ENCODE results near the gene G3BP2. TPM values are rescaled to one million over a fixed set of nuclear protein-coding genes. Genes with fewer than 3 reads are reported as not detected.
"Not testable (repeated sequence)": the region's sequence is repeated elsewhere in the genome, so short reads cannot be mapped to it uniquely, and the experiment has no call there.

Gene G3BP2
- total RNA-seq, 2 experiments from 2014 or later = 134 to 144 TPM

DNA sequence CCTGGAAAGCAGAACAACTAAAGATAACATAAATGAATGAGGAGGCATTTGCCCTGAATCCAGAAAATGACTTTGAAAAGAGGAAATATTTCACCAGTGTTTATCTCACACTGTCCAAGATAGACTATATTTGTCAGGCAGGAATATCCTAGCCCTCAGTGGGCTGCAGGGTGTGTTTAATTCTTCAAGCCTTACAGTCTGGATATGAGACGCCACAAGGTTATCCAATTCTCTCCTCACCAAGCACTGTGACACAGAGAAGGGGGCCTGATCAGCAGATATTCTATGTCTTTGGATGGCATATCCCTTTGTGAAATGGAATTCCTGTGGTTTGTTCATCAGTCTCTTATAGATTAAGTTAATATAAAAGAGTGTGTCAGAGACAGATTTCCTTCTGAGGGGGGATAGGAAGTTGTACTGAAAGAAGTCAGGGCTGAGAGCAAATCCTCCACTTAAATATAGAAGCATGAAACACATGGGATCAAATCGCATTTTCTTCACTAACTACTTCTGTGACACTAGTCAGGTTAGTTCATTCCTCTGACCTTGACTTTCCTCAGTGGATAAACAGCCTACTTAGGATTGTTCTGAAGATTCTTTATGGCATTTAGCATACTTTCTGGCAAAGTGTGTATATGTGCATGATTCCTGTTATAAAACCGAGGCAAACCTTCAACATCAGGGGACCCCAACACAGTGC is 6.8 kb upstream of the G3BP2 start:
- Mint-ChIP-seq H3K9me3 (no peaks in the 10 kb centered on the region), H3K4me3 (no peak overlapping the region), H3K27me3 (ENCODE audit: low read depth) (no peaks in the 10 kb centered on the region), H3K4me1 (ENCODE audit: low read depth) (peaks cover 14% of the 10 kb centered on the region), H3K36me3 (ENCODE audit: low read depth) (no peaks in the 10 kb centered on the region), H3K27ac (no peak overlapping the region)
- CTCF ChIA-PET = no interaction called here
- intact Hi-C loops (cut with micrococcal nuclease) = loop anchor here (10.0 kb wide), 1 partner anchor 375 kb away; no protein-coding TSS in a partner anchor
- DNase-seq = no peak

DNA sequence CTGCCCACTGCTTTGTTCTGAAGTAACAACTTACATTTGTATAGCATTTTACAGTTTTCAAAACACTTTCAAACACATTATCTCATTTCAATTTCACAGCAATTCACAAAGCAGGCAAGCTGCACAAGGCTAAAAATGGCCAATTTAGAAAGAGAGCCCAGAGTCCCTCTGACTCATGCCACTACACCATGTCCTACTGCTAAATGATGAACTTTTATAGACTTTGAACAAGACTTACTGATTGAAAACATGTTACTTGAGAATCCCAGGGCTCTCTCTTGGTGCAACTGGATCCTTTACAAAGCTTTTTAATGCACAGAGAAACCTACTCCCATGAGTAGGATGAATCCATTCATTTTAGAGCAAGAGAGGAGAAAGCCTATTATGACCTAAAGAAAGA is 5.8 kb upstream of the G3BP2 start:
- Mint-ChIP-seq H3K4me1 (ENCODE audit: low read depth) (peaks cover 16% of the 10 kb centered on the region), H3K4me3 (no peak overlapping the region), H3K27me3 (ENCODE audit: low read depth) (no peaks in the 10 kb centered on the region), H3K27ac (no peak overlapping the region), H3K36me3 (ENCODE audit: low read depth) (no peaks in the 10 kb centered on the region), H3K9me3 (no peaks in the 10 kb centered on the region)
- no peak for DNase-seq
- CTCF ChIA-PET = no interaction called here
- intact Hi-C loops (cut with micrococcal nuclease) = loop anchor here (10.0 kb wide), 1 partner anchor 376 kb away; no protein-coding TSS in a partner anchor

DNA sequence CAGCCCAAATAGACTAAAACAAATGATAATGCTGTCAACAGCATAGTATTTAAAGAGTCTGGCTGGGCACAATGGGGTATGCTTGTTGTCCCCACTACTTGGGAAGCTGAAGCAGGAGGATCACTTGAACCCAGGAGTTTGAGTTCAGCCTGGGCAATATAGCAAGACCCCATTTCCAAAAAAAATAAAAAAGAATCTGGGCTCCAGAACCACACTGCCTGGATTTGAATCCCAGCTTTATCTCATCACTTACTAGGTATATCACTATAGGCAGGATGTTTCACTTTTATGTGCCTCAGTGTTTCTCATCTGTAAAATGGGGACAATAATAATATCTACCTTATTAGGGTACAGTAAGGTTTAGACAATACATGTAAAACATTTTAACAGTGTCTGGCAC is 5.3 kb upstream of the G3BP2 start:
- Mint-ChIP-seq H3K9me3 (no peaks in the 10 kb centered on the region), H3K27me3 (ENCODE audit: low read depth) (no peaks in the 10 kb centered on the region), H3K4me1 (ENCODE audit: low read depth) (peaks cover 14% of the 10 kb centered on the region), H3K4me3 (no peak overlapping the region), H3K27ac (no peak overlapping the region), H3K36me3 (ENCODE audit: low read depth) (no peaks in the 10 kb centered on the region)
- CTCF ChIA-PET = no interaction called here
- no peak for DNase-seq
- intact Hi-C loops (cut with micrococcal nuclease) = loop anchor here (10.0 kb wide), 1 partner anchor 376 kb away; no protein-coding TSS in a partner anchor

DNA sequence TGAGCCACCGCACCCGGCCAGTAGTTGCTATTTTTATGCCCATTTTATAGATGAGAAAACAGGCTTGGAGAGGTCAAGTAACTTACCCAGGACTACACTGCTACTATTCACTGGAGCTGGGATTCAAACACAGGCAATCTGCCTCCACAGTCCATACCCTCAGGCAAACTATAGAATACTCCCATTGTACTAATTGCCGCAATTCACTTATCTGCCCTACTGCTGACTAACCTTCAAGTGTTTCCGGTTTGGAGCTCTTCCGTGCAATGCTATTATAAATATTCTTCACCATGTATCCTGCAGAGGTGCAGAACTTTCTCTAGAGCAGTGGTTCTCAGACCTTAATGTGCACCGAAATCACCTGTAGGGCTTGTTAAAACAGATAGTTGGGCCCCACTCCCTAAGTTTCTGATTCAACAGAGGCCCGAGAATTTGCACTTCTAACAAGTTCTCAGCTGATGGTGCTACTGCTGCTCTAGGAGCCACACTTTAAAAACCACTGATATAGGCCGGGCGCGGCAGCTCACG is 1.9 kb upstream of the G3BP2 start:
- H3K27me3 Mint-ChIP-seq (ENCODE audit: low read depth) = no peaks in the 10 kb centered on the region
- H3K36me3 Mint-ChIP-seq (ENCODE audit: low read depth) = peaks cover 18% of the 10 kb centered on the region
- H3K4me1 Mint-ChIP-seq (ENCODE audit: low read depth) = peaks cover 22% of the 10 kb centered on the region
- no peak for DNase-seq
- CTCF ChIA-PET = no interaction called here
- no peak overlapping the region for H3K27ac Mint-ChIP-seq
- no peak overlapping the region for H3K4me3 Mint-ChIP-seq
- intact Hi-C loops (cut with micrococcal nuclease) = loop anchor here (10.0 kb wide), 1 partner anchor 380 kb away; no protein-coding TSS in a partner anchor
- H3K9me3 Mint-ChIP-seq = no peaks in the 10 kb centered on the region

DNA sequence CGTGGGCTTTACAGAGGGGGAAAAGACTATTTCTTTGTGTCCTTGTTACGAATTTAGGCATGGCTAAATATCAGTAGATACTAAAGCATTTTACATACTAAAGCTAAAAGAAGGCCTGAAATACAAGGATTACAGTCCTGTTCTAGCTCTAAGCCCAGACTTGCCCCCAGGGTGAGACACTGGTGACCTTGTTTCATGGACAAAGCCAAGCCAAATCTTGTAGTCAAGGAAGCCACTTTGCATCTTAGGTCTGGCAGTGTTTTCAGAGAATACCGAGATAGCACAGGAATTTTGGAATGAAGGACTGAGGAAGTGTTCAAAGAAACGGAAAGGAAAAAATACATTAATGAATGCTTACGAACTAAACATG is 733 bp upstream of the G3BP2 start:
- no peaks in the 10 kb centered on the region for H3K27me3 Mint-ChIP-seq (ENCODE audit: low read depth)
- no peaks in the 10 kb centered on the region for H3K9me3 Mint-ChIP-seq
- peak overlapping the region; percentile 97 for H3K4me3 Mint-ChIP-seq
- CTCF ChIA-PET = interaction anchor here (0.6 to 3.2 kb wide), 3 partner anchors 10 to 49 kb away, joined by 3 to 16 read pairs (median 4); no protein-coding TSS in a partner anchor
- H3K4me1 Mint-ChIP-seq (ENCODE audit: low read depth) = peaks cover 32% of the 10 kb centered on the region
- DNase-seq = no peak
- intact Hi-C loops (cut with micrococcal nuclease) = loop anchor here (1.0 to 10.0 kb wide), 10 partner anchors 24 to 1403 kb away; partner anchors contain the start of genes CCNI, CDKL2, NUP54 and RCHY1
- H3K27ac Mint-ChIP-seq = peak overlapping the region; percentile 99
- peaks cover 18% of the 10 kb centered on the region for H3K36me3 Mint-ChIP-seq (ENCODE audit: low read depth)

DNA sequence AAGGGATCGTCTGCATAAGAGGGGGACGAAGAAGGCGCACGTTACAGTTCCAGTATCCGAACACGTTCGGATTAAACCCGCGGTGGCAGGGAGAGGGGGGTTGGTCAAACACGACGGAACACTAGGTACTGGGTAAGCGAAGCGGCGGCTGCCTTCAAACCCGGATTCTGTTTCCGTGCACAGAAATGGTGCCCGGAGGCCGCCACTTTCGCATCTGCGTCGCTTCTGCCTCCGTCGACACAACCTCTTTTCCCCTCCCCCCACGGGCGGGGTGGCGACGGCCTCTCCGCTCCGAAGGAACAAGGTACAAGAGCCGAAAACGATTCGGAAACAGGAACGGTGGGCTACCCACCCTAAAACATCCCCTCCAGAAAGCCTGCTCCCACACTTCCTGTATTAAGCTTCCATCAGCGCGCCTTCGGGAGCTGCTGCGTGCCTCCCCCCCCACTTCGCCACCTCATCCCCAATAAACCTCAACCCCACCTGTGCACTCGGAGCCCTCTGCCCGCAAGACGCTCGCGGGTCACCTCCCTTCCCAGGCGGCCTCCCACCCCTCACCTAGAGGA is 667 bp downstream of the G3BP2 start:
- peaks cover 46% of the 10 kb centered on the region for H3K4me1 Mint-ChIP-seq (ENCODE audit: low read depth)
- no peaks in the 10 kb centered on the region for H3K9me3 Mint-ChIP-seq
- peak overlapping the region; percentile 99 for H3K27ac Mint-ChIP-seq
- CTCF ChIA-PET = interaction anchor here (3.2 kb wide), 1 partner anchor 51 kb away, joined by 16 read pairs; no protein-coding TSS in a partner anchor
- DNase-seq = peak; percentile 85
- intact Hi-C loops (cut with micrococcal nuclease) = loop anchor here (1.0 to 10.0 kb wide), 11 partner anchors 17 to 1405 kb away; partner anchors contain the start of genes CCNI, CDKL2, NUP54 and RCHY1
- H3K36me3 Mint-ChIP-seq (ENCODE audit: low read depth) = peaks cover 18% of the 10 kb centered on the region
- H3K4me3 Mint-ChIP-seq = peak overlapping the region; percentile 97
- no peaks in the 10 kb centered on the region for H3K27me3 Mint-ChIP-seq (ENCODE audit: low read depth)

DNA sequence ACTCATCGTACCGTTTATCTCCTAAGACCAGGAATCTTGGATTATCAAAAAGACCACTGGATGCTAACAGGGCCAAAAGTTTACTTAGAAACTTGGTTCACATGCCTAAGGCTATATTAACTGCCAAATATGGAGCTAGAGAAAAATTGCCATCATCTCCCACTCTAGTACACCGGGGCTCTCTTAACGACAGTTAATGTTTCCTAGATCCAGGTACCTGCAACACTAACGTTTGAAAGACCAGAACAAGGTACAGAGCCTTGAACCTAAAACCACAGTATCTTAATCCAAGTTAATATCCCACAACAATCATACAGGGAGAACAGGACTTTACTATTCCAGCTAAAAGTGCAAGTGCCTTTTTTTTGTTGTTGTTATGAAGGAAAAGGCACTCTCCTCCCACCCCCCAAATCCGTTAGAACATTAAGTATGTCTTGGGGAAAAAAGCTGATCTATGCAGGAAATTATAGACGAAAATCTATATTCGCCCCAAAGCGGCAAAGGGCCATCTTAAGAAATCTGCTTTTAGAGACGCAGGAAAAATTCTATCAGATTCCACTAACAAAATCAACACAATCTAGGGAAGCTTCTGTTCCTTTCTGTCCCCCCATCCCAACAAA is 1.3 kb downstream of the G3BP2 start:
- H3K4me3 Mint-ChIP-seq = peak overlapping the region; percentile 97
- intact Hi-C loops (cut with micrococcal nuclease) = loop anchor here (1.0 to 10.0 kb wide), 5 partner anchors 17 to 1405 kb away; partner anchors contain the start of genes CCNI, SCARB2 and SDAD1
- peaks cover 52% of the 10 kb centered on the region for H3K4me1 Mint-ChIP-seq (ENCODE audit: low read depth)
- no peak for DNase-seq
- CTCF ChIA-PET = interaction anchor here (3.2 kb wide), 1 partner anchor 51 kb away, joined by 16 read pairs; no protein-coding TSS in a partner anchor
- peaks cover 20% of the 10 kb centered on the region for H3K36me3 Mint-ChIP-seq (ENCODE audit: low read depth)
- H3K27me3 Mint-ChIP-seq (ENCODE audit: low read depth) = no peaks in the 10 kb centered on the region
- no peaks in the 10 kb centered on the region for H3K9me3 Mint-ChIP-seq
- peak overlapping the region; percentile 99 for H3K27ac Mint-ChIP-seq

DNA sequence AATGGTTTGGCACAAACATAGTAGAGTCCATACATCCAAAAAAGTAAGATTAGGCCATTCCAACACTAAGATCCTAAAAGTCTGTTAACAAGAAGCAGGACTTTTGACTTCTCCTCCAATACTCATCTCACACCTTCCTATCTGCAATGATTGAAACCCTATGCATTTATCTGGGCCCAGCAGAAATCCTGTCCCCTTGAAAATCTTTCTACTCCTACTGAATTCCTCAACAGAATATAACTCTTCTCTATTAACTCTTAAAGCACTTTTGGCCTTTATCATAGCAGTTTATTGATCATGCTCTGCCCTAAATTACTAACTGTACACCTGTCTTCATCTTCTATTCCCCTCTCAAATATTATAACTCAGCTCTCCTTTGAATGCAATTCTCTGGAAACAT is 4.6 kb downstream of the G3BP2 start:
- Mint-ChIP-seq H3K4me3 (peak overlapping the region; percentile 17), H3K4me1 (ENCODE audit: low read depth) (peaks cover 70% of the 10 kb centered on the region), H3K36me3 (ENCODE audit: low read depth) (peaks cover 22% of the 10 kb centered on the region), H3K27me3 (ENCODE audit: low read depth) (no peaks in the 10 kb centered on the region), H3K9me3 (no peaks in the 10 kb centered on the region), H3K27ac (peak overlapping the region; percentile 43)
- CTCF ChIA-PET = interaction anchor here (1.0 to 3.7 kb wide), 4 partner anchors 15 to 511 kb away, joined by 3 to 19 read pairs (median 4); partner anchors contain the start of gene USO1
- intact Hi-C loops (cut with micrococcal nuclease) = no loop called here
- DNase-seq = no peak

DNA sequence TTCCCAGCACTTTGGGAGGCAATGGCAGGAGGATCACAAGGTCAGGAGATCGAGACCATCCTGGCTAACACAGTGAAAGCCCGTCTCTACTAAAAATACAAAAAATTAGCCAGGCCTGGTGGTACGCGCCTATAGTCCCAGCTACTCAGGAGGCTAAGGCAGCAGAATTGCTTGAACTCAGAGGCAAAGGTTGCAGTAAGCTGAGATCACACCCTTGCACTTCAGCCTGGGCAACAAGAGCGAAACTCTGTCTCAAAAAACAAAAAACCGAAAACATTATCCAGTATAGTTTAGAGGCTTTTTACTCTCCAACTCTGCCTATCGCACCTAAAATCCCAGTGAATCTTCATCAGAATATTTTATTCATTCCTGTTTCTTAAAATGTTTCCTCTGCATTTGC is 5.6 kb downstream of the G3BP2 start:
- H3K9me3 Mint-ChIP-seq; intact Hi-C loops (cut with micrococcal nuclease); DNase-seq; H3K27me3 Mint-ChIP-seq (ENCODE audit: low read depth): not testable (repeated sequence)
- H3K27ac Mint-ChIP-seq = peak overlapping the region; percentile 43
- H3K4me3 Mint-ChIP-seq = peak overlapping the region; percentile 48
- peaks cover 15% of the 10 kb centered on the region for H3K36me3 Mint-ChIP-seq (ENCODE audit: low read depth)
- peaks cover 77% of the 10 kb centered on the region for H3K4me1 Mint-ChIP-seq (ENCODE audit: low read depth)
- CTCF ChIA-PET = interaction anchor here (0.6 to 3.7 kb wide), 5 partner anchors 9 to 181 kb away, joined by 3 to 19 read pairs (median 5); partner anchors contain the start of gene USO1

DNA sequence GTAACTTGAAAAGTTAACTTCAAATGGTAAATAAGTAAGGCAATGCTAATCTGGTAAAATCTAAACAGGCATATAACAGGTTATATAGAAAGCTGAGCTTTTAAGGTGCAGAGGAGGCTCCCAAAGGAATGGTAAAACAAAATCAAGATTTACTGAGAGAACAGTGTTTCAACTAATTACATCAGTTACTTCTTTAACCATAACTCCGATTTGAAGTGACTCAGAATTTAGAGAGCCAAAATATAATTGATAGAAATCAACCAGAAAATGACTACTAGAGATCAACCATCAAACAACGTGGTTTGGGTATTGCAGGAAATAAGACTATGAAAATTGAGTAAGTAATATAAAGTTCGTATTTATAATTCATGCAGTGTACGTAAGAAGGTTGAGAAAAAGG is 6.9 kb downstream of the G3BP2 start:
- intact Hi-C loops (cut with micrococcal nuclease) = loop anchor here (1.0 kb wide), 1 partner anchor 11 kb away; no protein-coding TSS in a partner anchor
- H3K27ac Mint-ChIP-seq = peak overlapping the region; percentile 84
- H3K4me3 Mint-ChIP-seq = peak overlapping the region; percentile 44
- no peaks in the 10 kb centered on the region for H3K27me3 Mint-ChIP-seq (ENCODE audit: low read depth)
- H3K9me3 Mint-ChIP-seq = no peaks in the 10 kb centered on the region
- CTCF ChIA-PET = interaction anchor here (0.6 kb wide), 1 partner anchor 97 kb away, joined by 4 read pairs; no protein-coding TSS in a partner anchor
- no peak for DNase-seq
- H3K36me3 Mint-ChIP-seq (ENCODE audit: low read depth) = peaks cover 11% of the 10 kb centered on the region
- H3K4me1 Mint-ChIP-seq (ENCODE audit: low read depth) = peaks cover 77% of the 10 kb centered on the region

DNA sequence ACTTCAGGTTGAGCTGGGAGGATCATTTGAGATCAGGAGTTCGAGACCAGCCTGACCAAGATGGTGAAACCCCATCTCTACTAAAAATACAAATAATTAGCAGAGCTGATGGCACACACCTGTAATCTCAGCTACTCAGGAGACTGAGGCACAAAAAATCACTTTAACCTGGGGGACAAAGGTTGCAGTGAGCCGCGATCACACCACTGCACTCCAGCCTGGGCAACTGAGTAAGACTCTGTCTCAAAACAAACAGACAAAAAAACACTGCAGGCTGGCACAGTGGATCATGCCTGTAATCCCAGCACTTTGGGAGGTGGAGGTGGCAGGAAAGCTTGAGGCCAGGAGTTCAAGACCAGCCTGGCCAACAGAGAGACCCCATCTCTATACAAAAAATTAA is 8.6 kb downstream of the G3BP2 start:
- peaks cover 10% of the 10 kb centered on the region for H3K36me3 Mint-ChIP-seq (ENCODE audit: low read depth)
- H3K4me3 Mint-ChIP-seq; H3K9me3 Mint-ChIP-seq; intact Hi-C loops (cut with micrococcal nuclease); H3K27me3 Mint-ChIP-seq (ENCODE audit: low read depth); DNase-seq: not testable (repeated sequence)
- peak overlapping the region; percentile 84 for H3K27ac Mint-ChIP-seq
- CTCF ChIA-PET = interaction anchor here (0.6 to 1.3 kb wide), 2 partner anchors 37 to 60 kb away, joined by 3 read pairs; partner anchors contain the start of gene USO1
- H3K4me1 Mint-ChIP-seq (ENCODE audit: low read depth) = peaks cover 71% of the 10 kb centered on the region

DNA sequence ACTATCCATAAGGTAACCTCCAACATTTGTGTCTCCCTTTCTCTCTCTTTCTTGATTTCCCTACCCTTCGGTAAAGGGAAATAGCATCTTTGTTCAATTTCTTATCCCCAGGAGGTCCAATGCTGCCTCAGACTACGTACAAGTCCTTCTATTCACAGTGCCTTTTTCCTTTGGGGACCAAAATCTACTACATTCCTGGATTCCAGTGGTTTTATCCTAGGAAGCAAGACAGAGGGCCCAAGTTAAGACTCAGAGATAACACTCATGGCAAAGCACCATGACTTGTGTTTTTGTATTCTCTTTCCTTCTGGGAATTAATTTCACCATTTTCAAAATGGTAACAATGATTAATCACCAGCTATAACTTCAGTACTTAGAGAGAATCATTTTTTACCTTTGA is 10.6 kb downstream of the G3BP2 start:
- CTCF ChIA-PET = no interaction called here

More for the DNA sequence above, 10.6 kb downstream of the G3BP2 start:
- Mint-ChIP-seq H3K9me3 (no peaks in the 10 kb centered on the region), H3K4me3 (no peak overlapping the region), H3K27ac (peak overlapping the region; percentile 4), H3K36me3 (ENCODE audit: low read depth) (peaks cover 25% of the 10 kb centered on the region), H3K27me3 (ENCODE audit: low read depth) (no peaks in the 10 kb centered on the region), H3K4me1 (ENCODE audit: low read depth) (peaks cover 66% of the 10 kb centered on the region)
- intact Hi-C loops (cut with micrococcal nuclease) = no loop called here
- no peak for DNase-seq

All from activated naive CD4-positive, alpha-beta T cell treated with anti-CD3 and anti-CD28 coated beads for 36 hours (primary cell).